Endothelial cell of umbilical vein (primary cell): ENCODE measurements around the gene ATXN7L1.

Experiments
- EZH2 ChIP-seq: IDR thresholded peaks from 2 replicates; pipeline ENCODE4 v1.6.1; 2012; ENCODE audit warnings: borderline replicate concordance, low read depth, mild to moderate bottlenecking, moderate library complexity, low read length, inconsistent platforms; ENCODE audit not compliant: severe bottlenecking
- FOS ChIP-seq: IDR thresholded peaks from 2 replicates; pipeline ENCODE4 v1.6.1; 2011; ENCODE audit warnings: mild to moderate bottlenecking, low read length, moderate library complexity, borderline replicate concordance; ENCODE audit not compliant: insufficient read depth
- GATA2 ChIP-seq: IDR thresholded peaks from 2 replicates; pipeline ENCODE4 v1.7.0; 2011; ENCODE audit warnings: low read depth, mild to moderate bottlenecking, moderate library complexity, mixed read lengths, low read length; ENCODE audit not compliant: insufficient read length, insufficient read depth
- JUN ChIP-seq: IDR thresholded peaks from 2 replicates; pipeline ENCODE4 v1.6.1; 2011; ENCODE audit warnings: borderline replicate concordance, low read depth; ENCODE audit not compliant: insufficient read length, insufficient read depth
- MAX ChIP-seq: IDR thresholded peaks from 2 replicates; pipeline ENCODE4 v1.6.1; 2011; ENCODE audit not compliant: insufficient read depth, insufficient read length
- MYC ChIP-seq: IDR thresholded peaks from one replicate; pipeline ENCODE4 v1.6.1; 2011; ENCODE audit warnings: mild to moderate bottlenecking, low read depth, low read length
- POLR2A ChIP-seq: IDR thresholded peaks from 2 replicates; pipeline ENCODE4 v1.6.1; 2012; ENCODE audit warnings: low read depth, mild to moderate bottlenecking, control low read depth, low read length
- POLR2AphosphoS5 ChIP-seq: IDR thresholded peaks from 2 replicates; pipeline ENCODE4 v1.6.1; 2012; ENCODE audit warnings: low read depth, mild to moderate bottlenecking, control low read depth, low read length, moderate library complexity; ENCODE audit not compliant: insufficient read depth
- TF ChIP-seq, protein P1 (sequence below), 2 donors: IDR thresholded peaks; 1 replicate in 1 of 2; 2 replicates in 1 of 2; pipeline ENCODE4 v1.5.1; 2011; ENCODE audit warnings: low read length in 2 of 2, mild to moderate bottlenecking in 2 of 2, moderate library complexity in 2 of 2, control low read depth in 1 of 2, inconsistent platforms in 1 of 2, low read depth in 1 of 2; ENCODE audit not compliant: insufficient read depth in 1 of 2; ENCODE audit errors: extremely low read depth in 1 of 2

- TF ChIP-seq, protein P1, sequence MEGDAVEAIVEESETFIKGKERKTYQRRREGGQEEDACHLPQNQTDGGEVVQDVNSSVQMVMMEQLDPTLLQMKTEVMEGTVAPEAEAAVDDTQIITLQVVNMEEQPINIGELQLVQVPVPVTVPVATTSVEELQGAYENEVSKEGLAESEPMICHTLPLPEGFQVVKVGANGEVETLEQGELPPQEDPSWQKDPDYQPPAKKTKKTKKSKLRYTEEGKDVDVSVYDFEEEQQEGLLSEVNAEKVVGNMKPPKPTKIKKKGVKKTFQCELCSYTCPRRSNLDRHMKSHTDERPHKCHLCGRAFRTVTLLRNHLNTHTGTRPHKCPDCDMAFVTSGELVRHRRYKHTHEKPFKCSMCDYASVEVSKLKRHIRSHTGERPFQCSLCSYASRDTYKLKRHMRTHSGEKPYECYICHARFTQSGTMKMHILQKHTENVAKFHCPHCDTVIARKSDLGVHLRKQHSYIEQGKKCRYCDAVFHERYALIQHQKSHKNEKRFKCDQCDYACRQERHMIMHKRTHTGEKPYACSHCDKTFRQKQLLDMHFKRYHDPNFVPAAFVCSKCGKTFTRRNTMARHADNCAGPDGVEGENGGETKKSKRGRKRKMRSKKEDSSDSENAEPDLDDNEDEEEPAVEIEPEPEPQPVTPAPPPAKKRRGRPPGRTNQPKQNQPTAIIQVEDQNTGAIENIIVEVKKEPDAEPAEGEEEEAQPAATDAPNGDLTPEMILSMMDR (IDR thresholded peaks at IDR 0.05; ENCODE audit: extremely low read depth in 1 of 2, insufficient read depth in 1 of 2, low read depth in 1 of 2, low read length in 2 of 2): no peak
- TF ChIP-seq GATA2: no peak
- TF ChIP-seq MYC: no peak
- TF ChIP-seq POLR2AphosphoS5: no peak
- TF ChIP-seq JUN: no peak
- no peak for TF ChIP-seq EZH2
- no peak for TF ChIP-seq POLR2A
- no peak for TF ChIP-seq MAX
- no peak for TF ChIP-seq FOS
These were observed 3.4 kb upstream of the ATXN7L1 start for GRCh38 chr7:105879782-105880181.
